Osteoblast (primary cell): ENCODE data around the gene UHRF2. TPM values are rescaled to one million over a fixed set of nuclear protein-coding genes. Genes with fewer than 3 reads are reported as not detected.

Experiments
- DNase-seq: peaks from one replicate; pipeline ENCODE4 v3.0.0; 2011; ENCODE audit warnings: low spot score, mixed read lengths; ENCODE audit not compliant: insufficient read length; ENCODE audit errors: missing footprints
- H2AFZ ChIP-seq: 2 replicates; pipeline ENCODE4 v1.6.0; 2011; ENCODE audit warnings: mild to moderate bottlenecking, low read length
- H3K27ac ChIP-seq: 2 replicates; pipeline ENCODE4 v1.5.1; 2011; ENCODE audit warnings: mild to moderate bottlenecking, low read depth, low read length, moderate library complexity
- H3K27me3 ChIP-seq: 2 replicates; pipeline ENCODE4 v1.6.0; 2012; ENCODE audit warnings: mild to moderate bottlenecking, control low read depth, inconsistent platforms, low read length, moderate library complexity; ENCODE audit not compliant: insufficient read depth
- H3K36me3 ChIP-seq: 2 replicates; pipeline ENCODE4 v1.5.1; 2011; ENCODE audit warnings: mild to moderate bottlenecking, low read length, control low read depth, moderate library complexity; ENCODE audit not compliant: insufficient read depth
- H3K4me1 ChIP-seq: 2 replicates; pipeline ENCODE4 v1.5.1; 2011; ENCODE audit warnings: mild to moderate bottlenecking, low read length, control low read depth, moderate library complexity; ENCODE audit not compliant: insufficient read depth
- H3K4me2 ChIP-seq: 2 replicates; pipeline ENCODE4 v1.6.0; 2011; ENCODE audit warnings: mild to moderate bottlenecking, low read length; ENCODE audit not compliant: insufficient read depth
- H3K4me3 ChIP-seq: fragments of 200-600 bp; sonication (generic); 3 replicates; pipeline ENCODE4 v1.5.1; 2012; ENCODE audit warnings: mild to moderate bottlenecking, low read length, inconsistent platforms; ENCODE audit not compliant: insufficient read depth
- H3K79me2 ChIP-seq: 2 replicates; pipeline ENCODE4 v1.6.0; 2012; ENCODE audit warnings: mild to moderate bottlenecking, low read length, control low read depth, inconsistent platforms; ENCODE audit not compliant: insufficient read depth
- H3K9me3 ChIP-seq: 2 replicates; pipeline ENCODE4 v1.5.1; 2011; ENCODE audit warnings: low read depth, low read length, control low read depth
- H4K20me1 ChIP-seq: 2 replicates; pipeline ENCODE4 v1.6.0; 2012; ENCODE audit warnings: mild to moderate bottlenecking, low read length, control low read depth; ENCODE audit not compliant: insufficient read depth
- total RNA-seq: library from RNA; depleted of rRNA; stranded (reverse); fragments of >200 nt; gene quantifications from 2 replicates; pipeline ENCODE4 v1.2.3, GENCODE V29; 2012
- TF ChIP-seq, protein P1 (sequence below): IDR thresholded peaks from 2 replicates; pipeline ENCODE4 v1.5.1; 2011; ENCODE audit warnings: mild to moderate bottlenecking, low read depth, low read length, moderate library complexity; ENCODE audit errors: extremely low read depth

UHRF2 gene
- total RNA-seq, 1 donor: 84.3 TPM

DNA sequence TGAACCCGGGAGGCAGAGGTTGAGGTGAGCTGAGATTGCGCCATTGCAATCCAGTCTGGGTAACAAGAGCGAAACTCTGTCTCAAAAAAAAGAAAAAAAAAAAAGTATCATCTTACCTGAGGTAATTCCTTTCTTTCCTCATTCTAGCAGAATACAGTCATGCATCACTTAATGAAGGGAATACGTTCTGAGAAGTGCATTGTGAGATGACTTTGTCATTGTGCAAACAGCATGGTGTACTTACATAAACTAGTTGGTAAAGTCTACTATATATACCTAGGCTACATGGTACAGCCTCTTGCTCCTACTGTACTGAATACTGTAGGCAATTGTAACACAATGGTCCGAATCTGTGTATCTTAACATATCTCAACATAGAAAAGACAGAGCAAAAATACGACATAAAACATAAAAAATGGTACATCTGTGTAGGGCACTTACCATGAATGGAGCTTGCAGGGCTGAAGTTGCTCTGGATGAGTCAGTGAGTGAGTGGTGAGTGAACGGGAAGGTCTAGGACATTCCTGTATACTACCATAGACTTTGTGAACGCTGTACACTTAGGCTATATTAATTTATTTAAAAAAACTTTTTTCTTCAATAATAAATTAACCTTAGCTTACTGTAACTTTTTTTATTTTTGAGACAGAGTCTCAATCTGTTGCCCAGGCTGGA lies 132.2 kb downstream of the UHRF2 start:
- Histone ChIP-seq H3K36me3 (no peaks in the 10 kb centered on the region), H2AFZ (no peak overlapping the region), H3K4me1 (no peaks in the 10 kb centered on the region), H3K9me3 (no peaks in the 10 kb centered on the region), H4K20me1 (no peaks in the 10 kb centered on the region), H3K4me3 (no peak overlapping the region), H3K27ac (no peak overlapping the region), H3K79me2 (no peaks in the 10 kb centered on the region), H3K27me3 (no peaks in the 10 kb centered on the region), H3K4me2 (no peak overlapping the region)
- TF ChIP-seq, protein P1, sequence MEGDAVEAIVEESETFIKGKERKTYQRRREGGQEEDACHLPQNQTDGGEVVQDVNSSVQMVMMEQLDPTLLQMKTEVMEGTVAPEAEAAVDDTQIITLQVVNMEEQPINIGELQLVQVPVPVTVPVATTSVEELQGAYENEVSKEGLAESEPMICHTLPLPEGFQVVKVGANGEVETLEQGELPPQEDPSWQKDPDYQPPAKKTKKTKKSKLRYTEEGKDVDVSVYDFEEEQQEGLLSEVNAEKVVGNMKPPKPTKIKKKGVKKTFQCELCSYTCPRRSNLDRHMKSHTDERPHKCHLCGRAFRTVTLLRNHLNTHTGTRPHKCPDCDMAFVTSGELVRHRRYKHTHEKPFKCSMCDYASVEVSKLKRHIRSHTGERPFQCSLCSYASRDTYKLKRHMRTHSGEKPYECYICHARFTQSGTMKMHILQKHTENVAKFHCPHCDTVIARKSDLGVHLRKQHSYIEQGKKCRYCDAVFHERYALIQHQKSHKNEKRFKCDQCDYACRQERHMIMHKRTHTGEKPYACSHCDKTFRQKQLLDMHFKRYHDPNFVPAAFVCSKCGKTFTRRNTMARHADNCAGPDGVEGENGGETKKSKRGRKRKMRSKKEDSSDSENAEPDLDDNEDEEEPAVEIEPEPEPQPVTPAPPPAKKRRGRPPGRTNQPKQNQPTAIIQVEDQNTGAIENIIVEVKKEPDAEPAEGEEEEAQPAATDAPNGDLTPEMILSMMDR: no peak
- no peak for DNase-seq

DNA sequence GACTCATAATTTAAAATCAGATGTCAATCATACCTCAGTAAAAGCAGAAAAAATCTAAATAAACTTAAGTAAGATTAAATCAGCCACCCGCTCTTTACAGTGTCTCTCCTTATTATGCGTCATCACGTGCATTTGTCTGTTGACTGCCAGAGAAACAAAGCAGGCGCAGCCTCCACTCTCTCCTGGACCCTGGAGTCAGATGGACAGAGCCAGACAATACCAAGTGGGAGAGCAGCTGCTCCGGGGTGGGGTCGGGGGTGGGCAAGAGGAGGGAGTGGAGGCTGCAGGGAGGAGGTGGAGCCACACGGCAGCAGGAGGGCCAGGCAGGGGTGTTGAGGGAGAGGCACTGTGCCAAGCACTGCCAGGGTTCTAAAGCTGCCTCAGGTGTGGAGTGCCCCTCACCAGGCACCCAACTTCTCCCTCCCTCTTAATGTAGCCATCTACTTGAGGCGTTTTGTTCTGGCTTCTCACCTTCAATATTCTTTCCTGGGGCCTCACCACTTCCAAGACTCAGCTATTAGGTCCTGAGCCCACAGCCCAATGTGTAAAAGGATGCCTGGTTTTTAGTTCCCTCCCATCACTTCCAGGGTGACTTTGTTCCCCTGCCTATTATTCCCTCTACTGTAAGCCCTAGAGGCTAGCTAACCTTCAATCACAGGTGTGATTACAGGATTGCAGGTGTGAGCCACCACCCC lies 136.3 kb downstream of the UHRF2 start:
- Histone ChIP-seq H3K27me3 (no peaks in the 10 kb centered on the region), H2AFZ (no peak overlapping the region), H3K4me3 (no peak overlapping the region), H4K20me1 (no peaks in the 10 kb centered on the region), H3K36me3 (no peaks in the 10 kb centered on the region), H3K4me2 (no peak overlapping the region), H3K79me2 (no peaks in the 10 kb centered on the region), H3K27ac (no peak overlapping the region), H3K4me1 (peaks cover 19% of the 10 kb centered on the region), H3K9me3 (no peaks in the 10 kb centered on the region)
- DNase-seq: no peak
- TF ChIP-seq, protein P1: no peak

DNA sequence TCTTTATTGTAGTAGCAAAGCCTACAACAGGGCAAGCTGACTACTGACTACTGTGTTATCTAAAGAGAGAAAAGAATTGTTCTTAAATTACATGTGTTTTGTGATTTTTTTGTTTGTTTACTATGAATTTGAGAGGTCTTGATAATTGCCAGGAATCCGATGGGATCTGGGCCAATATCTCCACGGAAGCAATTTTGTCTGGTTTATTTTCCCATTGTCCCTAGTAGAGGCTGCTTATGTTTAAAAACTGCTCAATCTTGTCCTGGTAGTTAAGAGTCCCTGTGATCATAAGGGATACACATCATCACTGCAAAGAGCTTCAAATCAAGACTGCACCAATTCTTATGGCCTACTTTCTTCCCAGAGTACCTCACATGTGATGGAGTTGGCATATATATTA lies 138.1 kb downstream of the UHRF2 start:
- Histone ChIP-seq H3K27ac (no peak overlapping the region), H3K9me3 (no peaks in the 10 kb centered on the region), H4K20me1 (no peaks in the 10 kb centered on the region), H3K36me3 (no peaks in the 10 kb centered on the region), H3K4me1 (peaks cover 19% of the 10 kb centered on the region), H3K4me2 (no peak overlapping the region), H2AFZ (no peak overlapping the region), H3K79me2 (no peaks in the 10 kb centered on the region), H3K27me3 (no peaks in the 10 kb centered on the region), H3K4me3 (no peak overlapping the region)
- no peak for DNase-seq
- TF ChIP-seq, protein P1: no peak

GRCh38 chr9:6552033-6552432 lies 139.0 kb downstream of the UHRF2 start:
- Histone ChIP-seq H3K4me3 (peak overlapping the region; percentile 47), H3K9me3 (no peaks in the 10 kb centered on the region), H3K4me1 (peaks cover 19% of the 10 kb centered on the region), H2AFZ (peak overlapping the region; percentile 92), H3K27ac (peak overlapping the region; percentile 72), H3K36me3 (no peaks in the 10 kb centered on the region), H3K79me2 (no peaks in the 10 kb centered on the region), H3K27me3 (no peaks in the 10 kb centered on the region), H3K4me2 (peak overlapping the region; percentile 78), H4K20me1 (no peaks in the 10 kb centered on the region)
- DNase-seq: no peak
- TF ChIP-seq, protein P1: peak; percentile 16
